Fibroblast of lung (primary cell): ENCODE data around the gene PMAIP1.

ENCODE experiments used
- EZH2 ChIP-seq: IDR thresholded peaks from 2 replicates; pipeline ENCODE4 v1.5.1; 2012; ENCODE audit warnings: low read length, control low read depth, mild to moderate bottlenecking; ENCODE audit errors: missing control alignments
- TF ChIP-seq, protein P1 (sequence below), 2 donors: IDR thresholded peaks in 1 of 2; conservative IDR thresholded peaks in 1 of 2; 1 replicate in 1 of 2; 2 replicates in 1 of 2; pipeline ENCODE4 v1.5.1; 2011 to 2012; ENCODE audit warnings: low read length in 2 of 2, control low read depth in 1 of 2, inconsistent platforms in 1 of 2, low read depth in 1 of 2, mild to moderate bottlenecking in 1 of 2

DNA sequence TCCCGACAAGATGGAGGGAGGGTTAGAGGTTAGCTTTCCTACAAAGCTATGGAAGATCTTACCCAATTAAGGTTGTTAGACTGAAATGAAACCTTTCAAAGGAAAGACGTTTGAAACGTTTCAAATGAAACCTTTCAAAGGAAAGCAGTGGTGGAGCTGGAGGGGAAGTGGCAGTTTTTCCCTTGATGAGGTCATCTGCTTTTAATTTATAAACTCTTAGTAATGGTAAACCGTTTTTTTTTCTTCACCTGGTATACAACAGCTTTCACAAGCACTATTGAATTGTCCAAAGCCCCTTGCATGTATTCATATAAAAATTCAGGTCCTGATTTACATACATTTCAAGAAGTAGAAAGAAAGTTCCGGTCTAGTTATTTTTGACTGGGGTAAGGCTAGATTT, 7.4 kb downstream of the PMAIP1 start:
- TF ChIP-seq, protein P1, sequence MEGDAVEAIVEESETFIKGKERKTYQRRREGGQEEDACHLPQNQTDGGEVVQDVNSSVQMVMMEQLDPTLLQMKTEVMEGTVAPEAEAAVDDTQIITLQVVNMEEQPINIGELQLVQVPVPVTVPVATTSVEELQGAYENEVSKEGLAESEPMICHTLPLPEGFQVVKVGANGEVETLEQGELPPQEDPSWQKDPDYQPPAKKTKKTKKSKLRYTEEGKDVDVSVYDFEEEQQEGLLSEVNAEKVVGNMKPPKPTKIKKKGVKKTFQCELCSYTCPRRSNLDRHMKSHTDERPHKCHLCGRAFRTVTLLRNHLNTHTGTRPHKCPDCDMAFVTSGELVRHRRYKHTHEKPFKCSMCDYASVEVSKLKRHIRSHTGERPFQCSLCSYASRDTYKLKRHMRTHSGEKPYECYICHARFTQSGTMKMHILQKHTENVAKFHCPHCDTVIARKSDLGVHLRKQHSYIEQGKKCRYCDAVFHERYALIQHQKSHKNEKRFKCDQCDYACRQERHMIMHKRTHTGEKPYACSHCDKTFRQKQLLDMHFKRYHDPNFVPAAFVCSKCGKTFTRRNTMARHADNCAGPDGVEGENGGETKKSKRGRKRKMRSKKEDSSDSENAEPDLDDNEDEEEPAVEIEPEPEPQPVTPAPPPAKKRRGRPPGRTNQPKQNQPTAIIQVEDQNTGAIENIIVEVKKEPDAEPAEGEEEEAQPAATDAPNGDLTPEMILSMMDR (conservative IDR thresholded peaks at IDR 0.05 in 1 of 2, IDR thresholded peaks at IDR 0.05 in 1 of 2; ENCODE audit: low read depth in 1 of 2, low read length in 2 of 2), result no peak
- TF ChIP-seq EZH2, result no peak
